NCI-H1694 (cell line): Measurements from ENCODE around the gene DDO.
"Not testable (repeated sequence)": the region's sequence is repeated elsewhere in the genome, so short reads cannot be mapped to it uniquely, and the experiment has no call there.

Experiments
- DNase-seq: peaks from one replicate; lab custom pipeline; 2025; lab: John Stamatoyannopoulos, UW

Gene DDO, protein sequence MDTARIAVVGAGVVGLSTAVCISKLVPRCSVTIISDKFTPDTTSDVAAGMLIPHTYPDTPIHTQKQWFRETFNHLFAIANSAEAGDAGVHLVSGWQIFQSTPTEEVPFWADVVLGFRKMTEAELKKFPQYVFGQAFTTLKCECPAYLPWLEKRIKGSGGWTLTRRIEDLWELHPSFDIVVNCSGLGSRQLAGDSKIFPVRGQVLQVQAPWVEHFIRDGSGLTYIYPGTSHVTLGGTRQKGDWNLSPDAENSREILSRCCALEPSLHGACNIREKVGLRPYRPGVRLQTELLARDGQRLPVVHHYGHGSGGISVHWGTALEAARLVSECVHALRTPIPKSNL

DNA sequence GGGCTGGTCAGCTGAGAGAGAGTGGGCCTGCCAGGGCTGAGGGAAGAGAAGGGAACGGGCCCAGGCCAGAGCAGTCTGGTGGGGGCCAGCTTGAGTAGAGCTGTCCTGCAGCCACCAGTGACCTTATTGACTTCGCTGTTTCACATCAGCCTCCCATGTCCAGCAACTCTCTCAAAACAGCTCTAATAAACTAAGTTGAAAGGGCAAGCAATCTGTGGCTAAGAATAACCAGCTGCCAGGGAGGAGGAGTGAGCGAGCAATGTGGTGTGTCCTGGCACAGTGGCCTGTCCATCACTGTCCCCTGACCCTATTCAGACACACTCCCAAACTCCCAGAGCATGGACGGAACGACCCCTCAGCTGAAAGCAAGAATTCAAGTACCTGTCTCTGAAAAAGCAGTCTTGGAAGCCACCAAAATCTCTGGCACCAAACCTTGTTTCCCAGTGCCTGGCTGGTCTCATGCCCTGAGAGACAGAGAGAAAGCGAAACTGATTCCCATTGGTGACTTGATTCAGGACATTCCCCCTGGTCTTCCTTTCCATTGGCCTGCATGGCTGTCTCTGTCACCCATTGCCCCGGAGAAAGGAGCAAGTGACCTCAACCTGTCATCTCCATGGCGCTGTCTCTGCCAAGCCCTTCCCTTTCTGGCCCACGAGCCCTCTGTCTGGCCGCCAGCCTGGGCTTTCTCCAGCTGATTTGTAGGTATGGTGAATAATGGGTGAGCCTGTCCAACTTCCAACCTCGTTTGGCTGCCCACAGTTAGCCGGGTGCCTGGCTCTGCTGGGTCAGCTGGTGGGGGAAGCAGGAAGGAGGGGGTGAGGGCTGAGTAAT, at the start of gene DDO:
DDO (minus strand) TSS at position 490 of the 831 bp plus-strand sequence. CDS start 2,113 bp downstream, outside the sequence.
- DNase-seq, result no peak

DNA sequence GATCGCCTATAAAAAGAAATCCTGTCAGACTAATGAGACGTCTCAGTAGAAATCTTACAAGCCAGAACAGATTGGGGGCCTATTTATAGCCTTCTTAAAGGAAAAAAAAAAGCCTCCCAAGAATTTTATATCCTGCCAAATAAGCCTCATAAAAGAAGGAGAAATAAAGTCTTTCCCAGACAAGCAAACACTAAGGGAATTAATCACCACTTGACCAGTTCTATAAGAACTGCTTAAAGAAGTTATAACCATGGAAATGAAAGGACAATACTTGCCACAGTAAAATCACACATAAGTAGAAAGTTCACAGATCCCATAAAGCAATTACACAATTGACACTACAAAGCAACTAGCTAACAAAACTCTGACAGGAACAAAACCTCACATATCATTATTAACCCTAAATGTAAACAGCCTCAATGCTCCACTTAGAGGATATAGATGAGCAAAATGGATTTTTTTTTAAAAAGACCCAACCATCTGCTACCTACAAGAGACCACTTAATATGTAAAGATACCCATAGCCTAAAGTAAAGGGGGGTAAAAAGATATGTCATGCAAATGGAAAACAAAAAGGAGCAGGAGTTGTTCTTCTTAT, 47.6 kb upstream of the DDO start:
- no peak for DNase-seq

- DNase-seq, result no peak
Observed at GRCh38 chr6:110461376-110461775, 46.0 kb upstream of the DDO start.

- DNase-seq, result no peak
Observed at GRCh38 chr6:110459137-110459536, 43.8 kb upstream of the DDO start.

DNA sequence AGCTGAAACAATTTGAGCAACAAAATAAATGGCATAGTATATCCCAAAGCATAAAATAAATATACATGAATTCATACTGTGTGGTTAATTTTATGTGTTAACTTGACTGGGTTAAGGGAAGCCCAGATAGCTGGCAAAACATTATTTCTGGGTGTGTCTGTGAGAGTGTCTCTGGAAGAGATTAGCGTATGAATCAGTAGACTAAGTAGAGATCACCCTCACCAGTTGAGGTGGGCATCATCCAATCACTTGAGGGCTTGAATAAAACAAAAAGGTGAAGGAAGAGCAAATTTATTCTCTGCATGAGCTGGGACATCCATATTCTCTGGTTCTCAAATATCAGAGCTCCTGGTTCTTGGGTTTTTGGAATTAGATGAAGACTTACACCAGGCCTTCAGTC, 43.1 kb upstream of the DDO start:
- no peak for DNase-seq

DNA sequence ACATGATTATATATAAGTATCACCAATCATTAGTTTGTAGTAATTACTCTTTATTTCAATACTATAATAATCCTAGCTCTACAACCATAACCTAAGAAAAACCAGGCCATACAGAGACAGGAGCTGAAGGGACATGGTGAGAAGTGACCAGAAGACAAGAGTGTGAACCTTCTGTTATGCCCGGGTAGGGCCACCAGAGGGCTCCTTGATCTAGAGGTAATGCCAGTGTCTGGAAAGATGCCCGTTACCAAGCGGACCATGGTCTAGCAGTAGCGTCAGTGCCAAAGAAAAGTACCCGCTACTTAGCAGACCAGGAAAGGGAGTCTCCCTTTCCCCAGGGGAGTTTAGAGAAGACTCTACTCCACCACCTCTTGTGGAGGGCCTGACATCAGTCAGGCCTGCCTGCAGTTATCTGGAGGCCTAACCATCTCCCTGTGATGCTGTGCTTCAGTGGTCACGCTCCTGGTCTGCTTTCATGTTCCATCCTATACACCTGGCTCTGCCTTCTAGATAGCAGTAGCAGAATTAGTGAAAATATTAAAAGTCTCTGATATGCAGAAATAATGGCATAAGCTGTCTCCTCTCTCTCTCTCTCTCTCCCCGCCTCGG, 42.3 kb upstream of the DDO start:
- not testable (repeated sequence) for DNase-seq

GRCh38 chr6:110456694-110457093, 41.3 kb upstream of the DDO start:
- DNase-seq, result no peak

DNA sequence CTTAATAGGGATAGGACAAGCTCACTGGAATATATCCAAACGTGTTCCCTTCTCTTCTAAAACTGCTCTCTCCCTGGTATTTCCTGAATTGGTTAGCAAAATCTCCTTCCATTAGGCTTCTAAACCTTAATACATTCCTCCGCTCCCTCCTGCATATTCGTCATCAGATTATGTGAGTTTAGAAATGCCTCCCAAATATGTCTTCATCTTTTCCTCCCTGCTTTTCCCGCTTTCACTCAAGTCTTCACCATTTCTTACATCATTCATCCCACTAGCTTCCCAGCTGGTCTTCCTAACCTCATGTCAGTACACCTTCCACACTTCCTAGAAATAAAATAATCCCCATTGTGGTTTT, 34.1 kb upstream of the DDO start:
- no peak for DNase-seq

DNA sequence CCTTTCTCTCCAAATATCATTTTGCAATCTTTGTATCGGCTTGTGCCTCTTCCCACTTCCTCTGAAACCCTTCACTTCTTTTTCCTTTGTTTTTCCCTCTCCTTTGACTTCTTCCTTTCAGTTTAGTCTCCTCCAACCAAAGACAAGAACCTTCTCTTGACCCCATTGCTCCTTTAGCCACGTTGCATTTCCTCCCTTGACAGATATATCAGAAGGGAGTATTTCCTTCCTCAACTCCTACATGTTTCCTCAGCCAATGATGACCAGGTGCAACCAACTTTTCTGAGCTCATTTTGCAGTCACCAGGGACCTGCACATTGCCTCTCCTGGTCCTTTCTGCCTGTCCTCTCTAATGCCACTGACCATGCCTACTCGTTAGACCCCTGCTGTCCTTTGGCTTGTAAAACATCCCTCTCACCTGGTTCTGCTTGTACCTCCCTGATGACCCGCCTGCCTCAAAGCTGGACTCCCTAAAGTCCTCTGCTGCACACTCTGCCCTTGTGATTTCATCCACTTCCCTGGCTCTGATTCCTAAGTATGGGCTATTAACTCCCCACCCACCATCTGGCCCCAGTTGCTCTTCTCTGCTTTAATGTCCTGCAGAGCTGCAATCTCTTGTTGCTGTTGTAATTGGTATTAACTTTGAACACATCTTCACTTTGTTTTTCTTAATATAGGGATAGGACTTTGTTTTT, 33.6 kb upstream of the DDO start:
- no peak for DNase-seq

GRCh38 chr6:110447761-110448160, 32.4 kb upstream of the DDO start:
- no peak for DNase-seq

- no peak for DNase-seq
Observed at GRCh38 chr6:110446405-110446804, 31.0 kb upstream of the DDO start.

DNA sequence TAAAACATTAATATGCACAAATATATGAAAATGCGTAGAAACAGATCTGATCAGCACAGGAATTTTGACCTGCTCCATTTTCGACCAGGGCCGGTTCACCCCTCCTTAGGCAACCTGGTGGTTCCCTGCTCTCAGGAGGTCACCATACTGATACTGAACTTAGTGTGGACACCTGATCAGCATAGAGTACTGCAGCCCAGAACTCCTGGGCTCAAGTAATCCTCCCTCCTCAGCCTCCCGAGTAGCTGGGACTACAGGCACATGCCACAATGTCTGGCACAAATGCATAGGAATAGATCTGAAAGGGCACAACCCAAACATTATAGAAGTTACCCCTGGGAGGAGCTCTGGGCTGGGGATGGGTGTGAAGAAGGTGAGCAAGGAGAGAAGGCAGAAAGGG, 24.7 kb upstream of the DDO start:
- no peak for DNase-seq

GRCh38 chr6:110439356-110439755, 24.0 kb upstream of the DDO start:
- no peak for DNase-seq

- DNase-seq, result no peak
Observed at GRCh38 chr6:110434961-110435602, 19.7 kb upstream of the DDO start.

- no peak for DNase-seq
Observed at GRCh38 chr6:110432285-110432900, 17.0 kb upstream of the DDO start.

DNA sequence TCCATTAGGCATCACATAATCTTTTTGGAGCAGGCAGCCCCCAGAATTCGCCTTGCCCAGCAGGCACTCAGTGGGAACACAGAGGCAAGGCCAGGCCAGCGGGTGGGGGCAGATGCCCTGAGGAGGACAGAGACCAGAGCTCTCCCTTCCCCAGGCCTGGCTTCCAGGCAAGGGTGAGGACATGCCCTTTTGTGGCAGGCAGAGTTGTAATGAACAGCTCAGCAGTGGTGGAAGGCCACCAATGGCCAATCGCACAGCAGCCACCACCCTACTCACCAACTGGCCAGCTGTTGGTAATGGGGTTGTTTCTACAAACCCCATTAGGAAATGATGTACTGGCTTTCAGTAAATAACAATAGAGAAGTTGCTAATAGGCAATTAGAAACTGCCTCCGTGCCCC, 15.4 kb upstream of the DDO start:
- DNase-seq, result no peak

GRCh38 chr6:110430236-110430635, 14.9 kb upstream of the DDO start:
- no peak for DNase-seq

DNA sequence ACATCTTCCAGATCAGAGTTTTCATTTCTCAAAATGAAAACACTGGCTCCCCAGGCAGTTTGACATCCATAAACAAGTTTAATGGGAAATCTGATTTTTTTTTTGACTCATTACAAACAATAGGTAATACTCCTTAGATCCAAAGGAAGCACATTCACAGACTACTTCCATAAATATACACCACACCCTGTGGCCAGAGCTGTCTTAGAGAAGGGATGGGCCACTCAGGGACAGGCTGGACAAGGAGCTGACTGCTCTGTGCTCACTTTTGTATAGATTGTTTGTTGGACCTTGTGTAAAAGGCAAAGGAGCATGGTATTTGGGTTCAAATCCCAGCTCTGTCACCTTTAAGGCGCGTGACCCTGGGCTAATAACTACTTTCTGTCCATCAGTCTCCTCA, 12.8 kb upstream of the DDO start:
- DNase-seq, result no peak

DNA sequence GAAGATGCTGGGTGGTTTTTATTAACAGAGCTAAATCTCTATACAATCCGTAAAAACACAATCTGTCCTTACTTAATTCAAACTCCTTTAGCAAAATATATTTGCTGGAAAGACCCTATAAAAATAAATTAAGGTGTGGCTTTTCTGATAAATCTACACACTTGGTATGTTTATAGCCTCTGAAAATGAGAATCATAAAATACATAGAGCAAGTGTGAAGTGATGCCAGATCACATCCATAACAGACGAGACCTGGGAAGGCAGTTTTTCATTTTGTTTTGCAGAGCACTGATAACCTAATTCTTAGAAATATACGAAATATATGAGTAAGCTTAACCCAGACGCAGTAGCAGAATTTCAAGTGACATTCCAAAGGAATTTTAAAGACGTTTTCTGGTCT, 10.4 kb upstream of the DDO start:
- DNase-seq, result no peak

DNA sequence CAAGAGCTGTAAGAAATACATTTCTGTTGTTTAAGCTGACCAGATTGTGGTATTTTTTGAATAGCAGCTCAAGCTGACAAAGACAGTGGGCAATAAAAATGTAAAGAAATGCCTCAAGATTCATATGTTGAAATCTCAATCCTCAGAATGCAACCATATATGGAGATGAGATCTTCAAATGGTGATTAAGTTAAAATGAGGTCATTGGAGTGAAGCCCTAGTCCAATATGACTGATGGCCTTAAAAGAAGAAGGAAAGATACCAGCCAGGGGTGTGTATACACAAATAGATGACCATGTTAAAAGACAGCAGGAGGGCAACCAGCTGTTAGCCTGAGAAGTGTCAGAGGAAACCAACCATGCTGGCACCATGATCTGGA, 7.1 kb upstream of the DDO start:
- DNase-seq, result no peak

DNA sequence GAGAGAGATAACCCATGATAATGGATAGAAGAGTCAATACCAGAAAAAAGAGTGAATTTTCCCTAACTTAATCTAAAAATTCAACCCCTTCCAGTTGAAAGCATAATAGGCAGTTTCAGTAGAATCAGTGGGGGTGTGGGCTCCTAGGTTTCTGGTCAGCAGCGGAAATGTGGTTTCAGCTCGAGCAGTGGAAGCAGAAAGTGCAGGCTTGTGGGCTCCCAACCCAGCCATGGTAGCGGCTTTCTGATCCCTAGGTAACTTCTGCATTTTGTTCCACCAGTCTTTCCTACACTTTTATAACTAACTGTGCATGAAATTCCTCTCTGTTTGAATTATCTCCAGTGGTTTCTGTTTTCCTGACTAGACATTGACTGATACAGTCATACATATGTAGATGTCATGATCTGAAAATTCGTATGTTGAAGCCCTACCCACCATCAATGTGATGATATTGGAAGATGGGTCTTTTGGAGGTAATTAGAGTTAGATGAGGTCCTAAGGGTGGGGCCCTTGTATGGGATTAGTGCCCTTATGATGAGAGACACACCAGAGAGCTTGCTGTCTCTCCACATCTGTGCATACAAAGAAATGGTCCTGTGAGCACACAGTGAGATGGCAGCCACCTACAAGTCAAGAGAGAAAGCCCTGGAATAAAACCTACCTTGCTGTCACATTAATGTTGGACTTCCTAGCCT, 6.5 kb upstream of the DDO start:
- no peak for DNase-seq
